NCI-H460 (cell line): ENCODE results near the gene STAG1. TPM values are rescaled to one million over a fixed set of nuclear protein-coding genes. Genes with fewer than 3 reads are reported as not detected.
"Not testable (repeated sequence)": the region's sequence is repeated elsewhere in the genome, so short reads cannot be mapped to it uniquely, and the experiment has no call there.

Source experiments
- DNase-seq: peaks from one replicate; pipeline ENCODE4 v3.0.0-alpha.2; 2016; ENCODE audit warnings: low read depth; ENCODE audit errors: extremely low read depth
- total RNA-seq: library from RNA; depleted of rRNA; stranded (reverse); fragments of >200 nt; shearing (Covaris generic); gene quantifications from 2 replicates; pipeline ENCODE4 v1.2.3, GENCODE V29; 2014

The STAG1 gene
- total RNA-seq, 1 experiment from 2014 or later = 27.3 TPM

DNA sequence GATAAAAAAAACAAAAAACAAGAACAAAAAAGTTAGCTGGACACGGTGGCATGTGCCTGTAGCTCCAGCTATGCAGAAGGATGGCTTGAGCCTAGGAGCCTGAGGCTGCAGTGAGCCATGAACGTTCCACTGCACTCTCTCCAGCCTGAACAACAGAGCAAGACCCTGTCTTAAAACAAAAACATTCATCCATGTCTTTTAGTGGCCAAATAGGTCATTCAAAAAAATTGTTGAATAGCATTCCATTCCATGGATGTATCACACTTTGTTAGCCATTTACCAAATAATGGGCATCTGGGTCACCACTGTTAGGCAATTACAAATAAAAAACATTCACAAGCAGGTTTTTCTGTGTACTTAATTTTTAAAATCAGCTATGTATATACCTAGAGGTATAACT, 139.7 kb downstream of the STAG1 start:
- DNase-seq = no peak

DNA sequence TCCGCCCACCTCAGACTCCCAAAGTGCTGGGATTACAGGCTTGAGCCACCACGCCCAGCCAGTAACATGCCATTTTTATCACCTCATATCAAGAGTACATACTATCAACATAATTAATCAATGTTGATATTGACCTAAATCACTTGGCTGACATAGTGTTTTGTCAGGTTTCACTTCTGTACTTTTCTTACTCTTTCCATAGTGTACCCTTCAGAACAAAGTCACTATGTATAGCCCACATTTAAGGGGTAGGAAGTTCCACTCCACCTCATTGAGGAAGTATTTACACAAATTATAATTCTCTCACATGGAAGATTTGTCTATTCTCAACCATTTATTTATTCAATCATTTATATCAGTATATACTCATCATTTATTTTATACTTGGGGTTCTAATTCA, 145.2 kb downstream of the STAG1 start:
- DNase-seq = no peak

GRCh38 chr3:136606216-136606615, 146.0 kb downstream of the STAG1 start:
- not testable (repeated sequence) for DNase-seq

GRCh38 chr3:136604961-136605360, 147.2 kb downstream of the STAG1 start:
- no peak for DNase-seq

DNA sequence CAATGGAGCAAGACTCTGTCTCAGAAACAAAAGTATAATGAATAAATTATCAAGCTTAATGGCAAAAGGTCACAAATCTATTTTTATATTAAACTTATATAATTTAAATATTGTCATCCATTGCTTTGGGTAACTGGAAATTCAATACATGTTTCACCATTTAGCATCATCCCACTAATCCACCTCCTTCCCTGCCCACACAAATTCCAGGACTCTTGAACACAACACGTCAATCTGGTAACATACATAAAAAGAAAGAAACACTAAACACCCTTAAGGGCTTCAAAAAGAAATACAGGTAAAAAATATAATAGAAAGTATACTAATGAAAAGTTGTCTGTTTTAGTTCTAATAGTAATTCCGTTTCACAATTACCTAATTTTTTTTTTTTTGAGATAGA, 149.4 kb downstream of the STAG1 start:
- DNase-seq = no peak

DNA sequence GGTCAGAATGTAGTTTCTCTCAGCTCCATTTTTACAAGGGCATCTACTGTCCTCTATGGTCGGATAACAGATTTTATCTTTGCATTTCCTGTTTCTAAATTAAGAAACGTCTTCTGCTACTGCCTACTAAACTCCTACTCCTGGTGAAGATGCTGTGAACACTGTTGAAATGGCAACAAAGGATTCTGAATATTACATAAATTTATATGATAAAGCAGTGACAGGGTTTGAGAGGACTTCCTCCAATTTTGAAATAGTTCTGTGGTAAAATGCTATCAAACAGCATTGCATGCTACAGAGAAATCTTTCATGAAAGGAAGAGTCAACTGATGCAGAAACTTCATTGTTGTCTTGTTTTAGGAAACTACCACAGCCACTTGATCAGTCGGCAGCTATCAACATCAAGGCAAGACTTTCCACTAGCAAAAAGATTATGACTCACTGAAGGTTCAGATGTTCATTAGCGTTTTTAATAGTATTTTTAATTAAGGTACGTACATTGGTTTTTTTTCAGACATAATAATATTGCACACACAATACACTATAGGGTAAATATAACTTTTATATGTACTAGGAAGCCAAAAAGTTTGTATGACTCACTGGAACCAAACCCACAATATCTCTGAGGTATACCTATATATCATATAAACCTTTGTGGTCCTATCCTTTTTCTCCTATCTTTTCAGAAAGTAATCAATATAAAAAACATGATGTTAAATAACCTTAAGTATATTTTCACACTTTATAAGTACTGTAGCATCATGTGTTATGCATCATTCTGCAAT, 156.1 kb downstream of the STAG1 start:
- no peak for DNase-seq

DNA sequence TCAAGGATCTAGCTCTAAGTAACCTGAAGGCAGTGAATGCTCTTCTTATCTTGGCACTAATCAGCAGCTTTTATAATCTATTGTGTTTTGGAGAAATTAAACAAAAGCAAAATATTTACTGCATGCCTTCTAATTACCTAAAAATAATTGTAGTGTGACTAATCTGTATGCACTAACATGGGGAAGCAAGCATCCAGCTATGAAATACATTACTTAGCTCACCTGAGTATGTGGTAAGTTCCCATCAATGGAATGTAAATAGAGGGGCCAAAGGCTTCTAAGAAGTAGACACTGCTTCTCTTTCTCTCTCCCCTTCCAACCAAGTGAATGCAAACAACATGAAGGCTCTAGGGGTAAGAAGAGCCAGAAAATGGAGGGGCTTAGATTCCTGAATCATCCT, 165.6 kb downstream of the STAG1 start:
- no peak for DNase-seq

GRCh38 chr3:136584728-136585127, 167.4 kb downstream of the STAG1 start:
- DNase-seq = no peak

- no peak for DNase-seq
These were observed 168.4 kb downstream of the STAG1 start for GRCh38 chr3:136583823-136584222.

- DNase-seq = no peak
These were observed 174.4 kb downstream of the STAG1 start for GRCh38 chr3:136577791-136578190.

DNA sequence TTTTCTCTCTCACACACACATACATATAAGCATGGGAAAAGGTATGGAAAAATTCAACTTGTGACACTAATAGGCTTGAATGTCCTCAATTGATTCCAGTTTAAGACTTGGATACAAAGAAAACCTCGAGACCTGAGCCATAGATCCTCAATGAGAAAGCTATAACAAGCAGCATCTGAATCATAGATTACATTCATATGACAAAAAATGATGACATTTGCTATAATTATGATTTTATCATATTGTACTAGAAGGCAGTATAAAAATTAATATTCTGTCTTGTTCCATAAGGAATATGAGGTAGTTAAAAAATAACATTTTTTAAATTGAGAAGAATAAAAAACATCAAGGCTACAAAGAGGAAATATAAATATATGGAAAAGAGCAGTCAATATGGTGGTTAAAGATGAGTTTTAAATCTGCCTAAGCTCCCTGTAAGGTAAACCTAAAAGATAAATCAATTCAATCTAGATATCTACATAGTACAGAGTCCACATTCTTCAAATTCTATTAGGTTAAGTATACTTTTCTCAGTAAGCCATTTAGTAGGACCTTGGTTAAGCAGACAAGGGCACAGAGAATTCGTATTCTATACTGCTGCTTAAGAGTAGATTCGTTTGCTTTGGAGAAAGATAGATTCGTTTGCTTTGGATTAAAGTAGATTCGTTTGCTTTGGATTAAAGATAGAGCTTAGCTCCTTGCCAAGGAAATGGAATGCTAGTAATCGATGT, 175.7 kb downstream of the STAG1 start:
- no peak for DNase-seq

GRCh38 chr3:136567599-136568188, 184.5 kb downstream of the STAG1 start:
- DNase-seq = no peak

DNA sequence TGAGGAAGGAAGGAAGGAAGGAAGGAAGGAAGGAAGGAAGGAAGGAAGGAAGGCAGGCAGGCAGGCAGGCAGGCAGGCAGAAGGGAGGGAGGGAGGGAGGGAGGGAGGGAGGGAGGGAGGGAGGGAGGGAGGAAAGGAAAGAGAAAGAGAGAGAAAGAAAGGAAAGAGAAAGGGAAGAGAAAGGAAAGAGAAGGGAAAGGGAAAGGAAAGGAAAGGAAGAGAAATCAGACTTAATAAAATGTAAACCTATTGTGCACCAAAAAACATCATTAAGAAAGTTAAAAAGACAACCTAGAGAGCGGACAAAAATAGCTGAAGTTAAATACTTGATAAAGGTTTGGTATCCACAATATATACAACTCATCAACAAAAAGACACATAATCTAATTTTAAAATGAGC, 187.2 kb downstream of the STAG1 start:
- DNase-seq = not testable (repeated sequence)

DNA sequence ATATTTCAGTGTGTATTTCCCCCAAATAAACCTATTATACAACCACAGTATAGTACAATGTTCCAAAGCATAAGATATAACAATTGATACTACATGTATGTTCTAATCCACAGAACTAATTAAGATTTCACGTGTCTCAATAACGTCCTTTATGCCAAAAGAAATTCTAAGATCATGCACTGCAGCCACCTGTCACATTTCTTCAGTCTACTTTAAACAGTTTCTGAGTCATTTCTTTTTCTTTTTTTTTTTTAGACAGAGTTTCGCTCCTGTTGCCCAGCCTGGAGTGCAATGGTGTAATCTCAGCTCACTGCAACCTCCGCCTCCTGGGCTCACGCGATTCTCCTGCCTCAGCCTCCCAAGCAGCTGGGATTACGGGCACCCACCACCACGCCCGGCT, 190.2 kb downstream of the STAG1 start:
- no peak for DNase-seq

- DNase-seq = no peak
These were observed 192.3 kb downstream of the STAG1 start for GRCh38 chr3:136559896-136560295.

- DNase-seq = not testable (repeated sequence)
These were observed 202.7 kb downstream of the STAG1 start for GRCh38 chr3:136549461-136549860.

DNA sequence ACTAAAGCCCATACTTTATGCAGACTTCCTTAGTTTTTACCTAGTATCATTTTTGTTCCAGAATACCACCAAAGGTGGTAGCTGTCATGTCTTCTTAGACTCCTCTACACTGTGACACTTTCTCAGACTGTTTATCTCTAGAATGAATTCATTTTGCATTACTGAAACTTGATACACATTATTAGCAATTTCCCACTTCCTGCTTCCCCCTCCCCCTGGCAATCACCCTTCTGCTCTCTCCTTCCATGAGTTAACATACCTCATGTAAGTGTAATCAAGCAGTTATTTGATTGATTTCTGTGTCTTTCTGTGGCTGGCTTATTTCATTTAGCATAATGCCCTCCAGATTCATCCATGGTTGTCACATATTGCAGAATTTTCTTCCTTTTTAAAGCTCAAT, 204.9 kb downstream of the STAG1 start:
- no peak for DNase-seq

DNA sequence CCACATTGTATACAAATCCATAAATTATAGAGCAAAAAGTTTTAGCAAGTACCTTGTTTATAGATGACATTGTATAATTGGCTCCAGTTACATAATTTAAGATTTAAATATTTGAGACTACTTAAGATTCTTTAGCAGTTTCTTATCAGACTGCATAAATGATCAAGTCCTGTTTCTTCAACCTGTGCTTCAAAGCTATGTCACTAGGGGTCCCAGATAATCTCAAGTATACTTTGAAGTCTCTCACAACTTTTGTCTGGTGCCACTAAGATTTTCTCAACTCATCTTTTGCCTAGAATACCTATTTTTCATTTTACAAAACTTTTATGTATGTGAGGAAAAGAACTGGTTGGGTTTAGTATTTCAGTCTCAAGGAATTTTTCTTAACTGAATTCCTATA, 205.5 kb downstream of the STAG1 start:
- no peak for DNase-seq

DNA sequence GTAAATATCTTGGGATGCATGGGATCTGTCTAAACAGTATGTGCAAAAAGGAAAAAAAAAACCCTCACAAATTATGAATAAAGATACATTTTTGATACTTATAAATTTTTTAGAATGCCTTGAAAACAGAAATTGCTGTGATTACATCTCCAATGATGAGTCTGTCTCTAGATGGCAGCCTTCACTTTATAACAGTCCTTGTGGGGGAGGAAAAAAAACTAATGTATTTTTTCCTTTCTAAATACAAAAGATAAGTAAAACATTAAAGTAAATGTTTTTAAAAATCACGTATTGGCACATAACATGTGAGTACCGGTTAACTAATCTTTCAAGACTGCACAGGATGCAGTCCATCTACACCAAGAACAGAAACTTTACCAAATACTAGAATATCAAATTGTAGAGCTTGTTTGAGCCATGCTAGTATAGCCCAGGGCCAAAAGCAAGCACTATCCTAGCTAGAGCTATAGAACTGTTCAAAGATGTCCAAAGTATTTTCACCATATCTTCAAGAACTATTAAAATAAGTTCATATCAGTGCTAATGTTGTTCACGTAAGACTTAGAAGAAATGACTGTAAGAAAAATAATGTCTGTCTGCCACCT, 206.4 kb downstream of the STAG1 start:
- no peak for DNase-seq

DNA sequence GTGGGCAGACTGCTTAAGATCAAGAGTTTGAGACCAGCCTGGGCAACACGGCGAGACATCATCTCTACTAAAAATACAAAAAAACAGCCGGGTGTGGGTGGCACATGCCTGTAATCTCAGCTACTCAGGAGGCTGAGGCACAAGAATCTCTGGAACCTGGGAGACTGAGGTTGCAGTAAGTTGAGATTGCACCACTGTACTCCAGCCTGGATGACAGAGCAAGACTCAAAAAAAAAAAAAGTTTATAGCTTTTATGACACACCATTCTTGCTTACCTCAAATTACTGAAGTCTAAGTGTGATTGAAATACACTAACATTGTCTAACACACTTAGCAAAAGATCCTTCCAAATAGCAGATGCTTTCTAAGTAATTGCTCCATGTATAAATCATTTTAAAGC, 207.6 kb downstream of the STAG1 start:
- DNase-seq = no peak

- DNase-seq = no peak
These were observed 208.8 kb downstream of the STAG1 start for GRCh38 chr3:136543385-136543784.
